Keratinocyte (primary cell): ENCODE results near the gene TOP3B. TPM values are rescaled to one million over a fixed set of nuclear protein-coding genes. Genes with fewer than 3 reads are reported as not detected.

Experiments
- DNase-seq: peaks from one replicate; pipeline ENCODE4 v3.0.0-alpha.2; 2011; ENCODE audit warnings: low read depth, missing footprints, low spot score
- FAIRE-seq: peaks from 2 replicates; lab custom pipeline; 2011; peaks lifted over from hg19 to GRCh38; lab: Jason Lieb, UNC
- H2AFZ ChIP-seq: 2 replicates; pipeline ENCODE4 v1.6.0; 2012; ENCODE audit warnings: low read length, control low read depth, inconsistent platforms; ENCODE audit not compliant: control insufficient read depth
- H3K27ac ChIP-seq: 2 replicates; pipeline ENCODE4 v1.5.1; 2011; ENCODE audit warnings: low read length; ENCODE audit not compliant: control insufficient read depth, insufficient read depth
- H3K27me3 ChIP-seq: 3 replicates; pipeline ENCODE4 v1.6.0; 2011; ENCODE audit warnings: low read length; ENCODE audit not compliant: control insufficient read depth, insufficient read depth; ENCODE audit errors: extremely low read depth
- H3K36me3 ChIP-seq, 2 experiments: 2 replicates in 1 of 2; 3 replicates in 1 of 2; pipeline ENCODE4 v1.5.1; 2011; ENCODE audit warnings: low read length in 2 of 2, mild to moderate bottlenecking in 1 of 2; ENCODE audit not compliant: control insufficient read depth in 2 of 2, insufficient read depth in 2 of 2; ENCODE audit errors: extremely low read depth in 1 of 2
- H3K4me1 ChIP-seq: 3 replicates; pipeline ENCODE4 v1.5.1; 2011; ENCODE audit warnings: low read length; ENCODE audit not compliant: control insufficient read depth, insufficient read depth; ENCODE audit errors: extremely low read depth
- H3K4me2 ChIP-seq: 3 replicates; pipeline ENCODE4 v1.6.0; 2011; ENCODE audit warnings: low read depth, low read length; ENCODE audit not compliant: control insufficient read depth, insufficient read depth; ENCODE audit errors: extremely low read depth
- H3K4me3 ChIP-seq, 3 experiments: fragments of 200-600 bp in 1 of 3; sonication (generic) in 1 of 3; 2 replicates in 2 of 3; 3 replicates in 1 of 3; pipeline ENCODE4 v1.5.1; 2011 to 2016; ENCODE audit warnings: low read length in 3 of 3, mild to moderate bottlenecking in 3 of 3, control low read depth in 2 of 3, inconsistent platforms in 1 of 3, low read depth in 1 of 3, mixed read lengths in 1 of 3, mixed run types in 1 of 3, moderate library complexity in 1 of 3; ENCODE audit not compliant: control insufficient read depth in 2 of 3, insufficient read depth in 2 of 3; ENCODE audit errors: extremely low read depth in 1 of 3
- H3K79me2 ChIP-seq: 2 replicates; pipeline ENCODE4 v1.6.0; 2012; ENCODE audit warnings: low read length; ENCODE audit not compliant: control insufficient read depth, insufficient read depth
- H3K9ac ChIP-seq: 3 replicates; pipeline ENCODE4 v1.6.0; 2011; ENCODE audit warnings: low read length; ENCODE audit not compliant: control insufficient read depth, insufficient read depth; ENCODE audit errors: extremely low read depth
- H3K9me1 ChIP-seq: 3 replicates; pipeline ENCODE4 v1.6.0; 2011; ENCODE audit warnings: low read length; ENCODE audit not compliant: control insufficient read depth, insufficient read depth; ENCODE audit errors: extremely low read depth
- H3K9me3 ChIP-seq: 2 replicates; pipeline ENCODE4 v1.5.1; 2012; ENCODE audit warnings: low read depth, low read length; ENCODE audit not compliant: control insufficient read depth
- H4K20me1 ChIP-seq: 3 replicates; pipeline ENCODE4 v1.6.0; 2011; ENCODE audit warnings: low read length; ENCODE audit not compliant: control insufficient read depth, insufficient read depth; ENCODE audit errors: extremely low read depth
- EZH2 ChIP-seq: IDR thresholded peaks from one replicate; pipeline ENCODE4 v1.6.1; 2012; ENCODE audit warnings: inconsistent platforms, mild to moderate bottlenecking, low read length, moderate library complexity
- dilution Hi-C: fragments of 300-500 bp; cut with MboI; formaldehyde crosslinking; loops from one replicate; pipeline ENCODE4 v1.7.0; 2020; ENCODE audit warnings: low sequenced_read_pairs; ENCODE audit not compliant: extremely low pct_ligation_motif_present
- polyA plus RNA-seq, 5 experiments: library from polyadenylated mRNA; depleted of rRNA in 3 of 5; stranded (reverse) in 3 of 5; stranded (forward) in 1 of 5; unstranded in 1 of 5; fragments of >200 nt; gene quantifications; 1 replicate in 1 of 5; 2 replicates in 3 of 5; 3 replicates in 1 of 5; pipeline versions ENCODE4 v1.2.1 to v1.2.3, GENCODE V29; 2011 to 2012; ENCODE audit warnings: missing spikeins in 2 of 5, low read depth in 1 of 5, low replicate concordance in 1 of 5
- TF ChIP-seq, protein P1 (sequence below), 3 experiments: IDR thresholded peaks in 1 of 3; conservative IDR thresholded peaks in 1 of 3; optimal IDR thresholded peaks in 1 of 3; 2 replicates in 2 of 3; 3 replicates in 1 of 3; pipeline versions ENCODE3 to v1.5.1; 2011; ENCODE audit warnings: low read length in 3 of 3, mild to moderate bottlenecking in 3 of 3, moderate library complexity in 2 of 3, control low read depth in 1 of 3, inconsistent platforms in 1 of 3; ENCODE audit not compliant: insufficient read depth in 2 of 3; ENCODE audit errors: extremely low read depth in 1 of 3

The TOP3B gene
- polyA plus RNA-seq, 1 donor (not counting 4 experiments of a cell fraction or from before 2014, with no cell fraction given), result 13.8 TPM

DNA sequence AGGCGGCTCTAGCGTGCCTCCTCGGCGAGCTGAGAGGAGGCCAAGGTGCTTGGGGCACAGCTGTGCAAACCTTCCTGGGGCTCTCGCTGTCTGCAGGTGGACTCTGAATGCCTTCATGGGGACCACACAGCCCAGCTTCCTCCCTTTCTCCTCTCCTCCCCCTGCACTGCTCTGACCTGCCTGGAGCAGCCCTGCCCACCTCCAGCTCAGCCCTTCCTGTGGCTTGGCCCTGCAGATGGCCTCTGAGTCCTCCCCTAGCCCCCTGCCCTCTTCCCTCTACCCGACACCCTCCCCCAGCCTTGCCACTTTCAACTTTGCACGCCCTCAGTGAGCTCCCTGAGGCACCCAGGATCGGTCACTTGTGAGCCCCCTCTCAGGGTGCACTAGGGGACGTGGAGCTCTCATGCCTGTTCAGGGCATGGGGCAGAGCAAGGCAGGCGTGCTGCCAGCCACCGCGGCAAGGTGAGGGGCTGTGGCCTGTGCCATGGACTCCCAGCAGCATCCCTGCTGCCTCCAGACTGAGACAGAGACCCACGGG, 61.3 kb downstream of the TOP3B start:
- Histone ChIP-seq H3K9me1 (no peaks in the 10 kb centered on the region), H3K36me3 (peaks cover 7 to 11% of the 10 kb centered on the region in 2 experiments), H3K4me2 (no peak overlapping the region), H3K27me3 (no peaks in the 10 kb centered on the region), H3K79me2 (no peaks in the 10 kb centered on the region), H3K9me3 (no peaks in the 10 kb centered on the region), H3K9ac (no peak overlapping the region), H3K4me1 (no peaks in the 10 kb centered on the region), H3K27ac (no peak overlapping the region), H2AFZ (no peak overlapping the region), H4K20me1 (no peaks in the 10 kb centered on the region), H3K4me3 (no peak overlapping the region)
- no peak for TF ChIP-seq EZH2
- TF ChIP-seq, protein P1, sequence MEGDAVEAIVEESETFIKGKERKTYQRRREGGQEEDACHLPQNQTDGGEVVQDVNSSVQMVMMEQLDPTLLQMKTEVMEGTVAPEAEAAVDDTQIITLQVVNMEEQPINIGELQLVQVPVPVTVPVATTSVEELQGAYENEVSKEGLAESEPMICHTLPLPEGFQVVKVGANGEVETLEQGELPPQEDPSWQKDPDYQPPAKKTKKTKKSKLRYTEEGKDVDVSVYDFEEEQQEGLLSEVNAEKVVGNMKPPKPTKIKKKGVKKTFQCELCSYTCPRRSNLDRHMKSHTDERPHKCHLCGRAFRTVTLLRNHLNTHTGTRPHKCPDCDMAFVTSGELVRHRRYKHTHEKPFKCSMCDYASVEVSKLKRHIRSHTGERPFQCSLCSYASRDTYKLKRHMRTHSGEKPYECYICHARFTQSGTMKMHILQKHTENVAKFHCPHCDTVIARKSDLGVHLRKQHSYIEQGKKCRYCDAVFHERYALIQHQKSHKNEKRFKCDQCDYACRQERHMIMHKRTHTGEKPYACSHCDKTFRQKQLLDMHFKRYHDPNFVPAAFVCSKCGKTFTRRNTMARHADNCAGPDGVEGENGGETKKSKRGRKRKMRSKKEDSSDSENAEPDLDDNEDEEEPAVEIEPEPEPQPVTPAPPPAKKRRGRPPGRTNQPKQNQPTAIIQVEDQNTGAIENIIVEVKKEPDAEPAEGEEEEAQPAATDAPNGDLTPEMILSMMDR (optimal IDR thresholded peaks at IDR 0.05 in 1 of 3, IDR thresholded peaks at IDR 0.05 in 1 of 3, conservative IDR thresholded peaks at IDR 0.05 in 1 of 3; ENCODE audit: extremely low read depth in 1 of 3, insufficient read depth in 2 of 3, low read length in 3 of 3), result no peak
- dilution Hi-C loops, result no loop called here
- FAIRE-seq, result no peak
- no peak for DNase-seq

DNA sequence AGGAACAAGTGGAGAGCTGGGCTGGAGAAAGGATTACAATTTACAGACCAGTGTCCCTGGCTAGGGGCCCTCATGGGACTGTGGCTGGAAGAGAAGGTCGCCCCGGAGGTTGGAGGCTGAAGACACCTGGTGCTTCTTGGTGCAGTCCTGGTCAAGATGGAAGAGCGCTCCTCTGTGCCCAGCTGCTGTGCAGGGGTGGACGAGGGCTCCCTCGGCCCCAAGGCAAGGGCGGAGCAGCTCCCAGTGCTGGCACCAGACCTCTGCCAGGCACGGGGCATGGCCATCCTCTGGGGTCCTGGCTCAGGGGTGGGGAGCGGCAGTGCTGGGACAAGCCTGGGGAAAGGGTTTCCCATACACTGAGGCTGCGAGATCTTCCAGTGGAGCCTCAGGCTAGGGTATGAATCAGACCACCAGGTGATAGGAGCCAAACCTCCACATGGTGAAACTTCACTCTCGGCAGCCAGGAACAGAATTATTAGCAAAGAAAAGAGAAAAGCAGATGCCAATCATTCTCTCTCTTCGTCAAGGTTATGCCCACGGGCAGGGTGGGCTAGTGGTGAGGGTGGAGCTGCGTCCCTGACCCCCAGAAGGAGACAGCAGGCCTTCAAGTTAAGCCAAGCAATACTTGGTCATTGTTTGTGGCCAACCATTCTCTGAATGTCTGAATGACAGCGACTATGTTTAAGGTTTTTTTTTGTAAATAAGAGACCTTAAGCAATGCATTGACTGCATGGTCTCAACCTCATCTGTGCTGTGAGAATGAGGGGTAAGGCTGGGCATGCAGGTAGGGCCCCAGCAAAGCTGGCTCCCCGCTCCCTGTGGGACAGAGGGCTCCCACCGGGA, 62.0 kb downstream of the TOP3B start:
- Histone ChIP-seq H3K9me1 (no peaks in the 10 kb centered on the region), H4K20me1 (no peaks in the 10 kb centered on the region), H3K4me1 (no peaks in the 10 kb centered on the region), H3K4me2 (no peak overlapping the region), H3K36me3 (peaks cover 2 to 9% of the 10 kb centered on the region in 2 experiments), H3K9me3 (no peaks in the 10 kb centered on the region), H3K4me3 (no peak overlapping the region), H2AFZ (no peak overlapping the region), H3K9ac (no peak overlapping the region), H3K79me2 (no peaks in the 10 kb centered on the region), H3K27me3 (no peaks in the 10 kb centered on the region), H3K27ac (no peak overlapping the region)
- no peak for FAIRE-seq
- dilution Hi-C loops, result no loop called here
- DNase-seq, result no peak
- TF ChIP-seq, protein P1 (optimal IDR thresholded peaks at IDR 0.05 in 1 of 3, IDR thresholded peaks at IDR 0.05 in 1 of 3, conservative IDR thresholded peaks at IDR 0.05 in 1 of 3; ENCODE audit: extremely low read depth in 1 of 3, insufficient read depth in 2 of 3, low read length in 3 of 3), result no peak
